Heart right ventricle (tissue), 16 donors: ENCODE results near the gene FBLN2. TPM values are rescaled to one million over a fixed set of nuclear protein-coding genes. Genes with fewer than 3 reads are reported as not detected.

Experiments used
- ATAC-seq, 8 donors: fragments of 200-7000 bp; cut with Tn5 transposase; one replicate each; pipeline ENCODE4 v1.9.1; 2020; ENCODE audit warnings: mild to moderate bottlenecking in 8 of 8, moderate library complexity in 8 of 8, moderate number of reproducible peaks in 1 of 8
- DNase-seq, 2 donors: peaks; one replicate each; pipeline ENCODE4 v3.0.0-alpha.2; 2020
- H3K27ac ChIP-seq, 10 donors: fragments of 200-600 bp; sonication (generic) in 2 of 10; one replicate each; pipeline versions ENCODE4 v1.5.0 to v1.8.0; 2020 to 2022; ENCODE audit warnings: mild to moderate bottlenecking in 3 of 10
- H3K27me3 ChIP-seq, 7 donors: fragments of 200-600 bp; one replicate each; pipeline ENCODE4 v1.8.0; 2021 to 2022; ENCODE audit warnings: mild to moderate bottlenecking in 2 of 7
- H3K36me3 ChIP-seq, 9 donors: fragments of 200-600 bp; sonication (generic) in 1 of 9; one replicate each; pipeline versions ENCODE4 v1.5.0 to v1.8.0; 2020 to 2022; ENCODE audit warnings: mild to moderate bottlenecking in 2 of 9
- H3K4me1 ChIP-seq, 9 donors: fragments of 200-600 bp; sonication (generic) in 1 of 9; one replicate each; pipeline versions ENCODE4 v1.5.0 to v1.8.0; 2020 to 2022; ENCODE audit warnings: mild to moderate bottlenecking in 4 of 9
- H3K4me3 ChIP-seq, 10 donors: fragments of 200-600 bp; sonication (generic) in 2 of 10; one replicate each; pipeline versions ENCODE4 v1.5.0 to v1.8.0; 2020 to 2022; ENCODE audit warnings: mild to moderate bottlenecking in 7 of 10, moderate library complexity in 2 of 10
- H3K9me3 ChIP-seq, 11 donors: fragments of 200-600 bp in 10 of 11; sonication (generic) in 2 of 11; one replicate each; pipeline versions ENCODE4 v1.5.0 to v1.8.0; 2013 to 2022; ENCODE audit warnings: mild to moderate bottlenecking in 2 of 11, control low read depth in 1 of 11, moderate library complexity in 1 of 11
- WGBS, 2 donors: extraction: QIAGEN DNeasy Blood & Tissue Kit; methylation state at CpG; one replicate each; pipeline ENCODE4 v1.1.7; 2013; ENCODE audit warnings: inconsistent platforms in 1 of 2; 5-methylcytosine and 5-hydroxymethylcytosine counted together
- intact Hi-C, 10 donors: fragments of 100-400 bp; cut with DNase I; formaldehyde crosslinking; loops; one replicate each; pipeline versions ENCODE4 v1.11.1 to v1.14.2; 2022
- polyA plus RNA-seq, 2 donors: library from polyadenylated mRNA; stranded (reverse); fragments of 200-250 nt; gene quantifications; one replicate each; pipeline ENCODE4 v1.2.3, GENCODE V29; 2013
- total RNA-seq, 10 donors: library from RNA; stranded (reverse); fragmentation: NEBNext Ultra II Directional in 3 of 10; extraction: Animal tissue kit (Norgen Biotek cat#: 25700) in 3 of 10; gene quantifications; one replicate each; pipeline versions ENCODE4 v1.2.1 to v1.2.4, GENCODE V29; 2021 to 2023
- TF ChIP-seq, protein P1 (sequence below), 9 donors: fragments of 200-600 bp; sonication (generic) in 2 of 9; IDR thresholded peaks; one replicate each; pipeline versions ENCODE4 v1.5.0 to v1.8.0; 2021 to 2022; ENCODE audit warnings: antibody characterized with exemption in 9 of 9, mild to moderate bottlenecking in 5 of 9, moderate library complexity in 1 of 9
- donor health status: Arrhythmogenic right ventricular cardiomyopathy.
- donor health status: ischemic (EF 13 %, LVEDD 7.1; RV severe dilation, severe dysfunction).
- donor health status: healthy with polysubstance abuse.
- donor health status: DM: no; HTN: yes; CAD: no.
- donor health status: DM: no; HTN: no; CAD: no.
- donor health status: ischemic (EF 25% LVEDD 6.9; RV normal size, moderate dysfunction).
- donor health status: ischemic (EF 25% LVEDD 5.7; RV mildly dilated, moderate dysfunction).
- donor health status: healthy.
- donor health status: DM: yes; HTN: yes; CAD: no.
- donor health status: Ischemic cardiomyopathy.
- donor health status: ischemic (EF 35%, LVEDD 5.7; RV mildly dilated, moderate dysfunction).
- donor health status: nonischemic (EF 11% LVEDD 7.7; RV severe dilation, severe dysfunction).
- donor health status: DM: yes; HTN: yes; CAD: no.
- donor health status: PGD.
- donor health status: ischemic (EF 29% LVEDD 5.4; RV normal size, mild dysfunction).
- donor health status: nonischemic (EF 23%, LVEDD 6.1; RV moderate dilation, normal function).

The FBLN2 gene
- total and polyA plus RNA-seq, 12 donors = 20.7 to 78.9 (median 47.0) TPM

DNA sequence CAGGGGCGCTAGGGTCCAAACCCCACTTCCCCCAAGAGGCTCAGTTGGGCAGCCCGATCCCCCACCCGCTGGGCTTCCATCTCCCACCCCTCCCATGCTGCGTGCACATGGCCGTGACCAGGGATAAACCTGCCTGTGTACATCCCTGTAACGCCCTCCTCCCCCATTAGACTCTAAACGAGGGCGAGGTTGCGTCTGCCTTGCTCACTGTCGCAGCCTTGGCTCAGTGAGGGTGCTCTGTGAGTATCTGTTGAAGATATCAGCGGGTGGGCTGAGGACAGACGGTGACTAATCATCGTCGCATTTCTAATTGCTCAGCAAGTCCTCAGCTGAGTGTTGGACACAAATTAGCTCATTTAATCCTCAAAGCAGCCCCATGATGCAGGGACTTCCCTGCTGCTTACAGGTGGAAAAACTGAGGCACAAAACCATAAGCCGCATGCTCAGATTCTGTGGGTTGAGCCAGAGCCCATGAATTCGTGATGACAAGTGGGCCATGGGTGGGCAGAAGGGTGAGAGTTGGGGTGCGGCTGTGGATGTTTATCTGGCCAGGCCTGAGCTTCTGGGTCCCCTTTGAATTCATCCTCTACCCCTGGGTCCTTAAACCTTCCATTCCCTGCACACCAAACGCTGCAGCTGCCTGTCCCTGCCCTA lies 26.0 kb downstream of the FBLN2 start:
- H3K4me1 ChIP-seq = peaks cover 6 to 46% (median 21%) of the 10 kb centered on the region in 9 donors
- WGBS, 2 donors = 69 to 74% methylated on average over 18 of the region's 18 CpGs
- H3K27ac ChIP-seq = peak overlapping the region in 4 of 10 donors; percentile 20 to 64 (median 36)
- intact Hi-C loops = no loop called here
- no peaks in the 10 kb centered on the region for H3K27me3 ChIP-seq
- ATAC-seq = peak in 5 of 8 donors; percentile 4 to 39 (median 22)
- TF ChIP-seq, protein P1, sequence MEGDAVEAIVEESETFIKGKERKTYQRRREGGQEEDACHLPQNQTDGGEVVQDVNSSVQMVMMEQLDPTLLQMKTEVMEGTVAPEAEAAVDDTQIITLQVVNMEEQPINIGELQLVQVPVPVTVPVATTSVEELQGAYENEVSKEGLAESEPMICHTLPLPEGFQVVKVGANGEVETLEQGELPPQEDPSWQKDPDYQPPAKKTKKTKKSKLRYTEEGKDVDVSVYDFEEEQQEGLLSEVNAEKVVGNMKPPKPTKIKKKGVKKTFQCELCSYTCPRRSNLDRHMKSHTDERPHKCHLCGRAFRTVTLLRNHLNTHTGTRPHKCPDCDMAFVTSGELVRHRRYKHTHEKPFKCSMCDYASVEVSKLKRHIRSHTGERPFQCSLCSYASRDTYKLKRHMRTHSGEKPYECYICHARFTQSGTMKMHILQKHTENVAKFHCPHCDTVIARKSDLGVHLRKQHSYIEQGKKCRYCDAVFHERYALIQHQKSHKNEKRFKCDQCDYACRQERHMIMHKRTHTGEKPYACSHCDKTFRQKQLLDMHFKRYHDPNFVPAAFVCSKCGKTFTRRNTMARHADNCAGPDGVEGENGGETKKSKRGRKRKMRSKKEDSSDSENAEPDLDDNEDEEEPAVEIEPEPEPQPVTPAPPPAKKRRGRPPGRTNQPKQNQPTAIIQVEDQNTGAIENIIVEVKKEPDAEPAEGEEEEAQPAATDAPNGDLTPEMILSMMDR (IDR thresholded peaks at IDR 0.05) = no peak
- DNase-seq = no peak
- peaks cover 0 to 22% (median 0%) of the 10 kb centered on the region in 9 donors for H3K36me3 ChIP-seq
- H3K9me3 ChIP-seq = no peaks in the 10 kb centered on the region
- H3K4me3 ChIP-seq = no peak overlapping the region

DNA sequence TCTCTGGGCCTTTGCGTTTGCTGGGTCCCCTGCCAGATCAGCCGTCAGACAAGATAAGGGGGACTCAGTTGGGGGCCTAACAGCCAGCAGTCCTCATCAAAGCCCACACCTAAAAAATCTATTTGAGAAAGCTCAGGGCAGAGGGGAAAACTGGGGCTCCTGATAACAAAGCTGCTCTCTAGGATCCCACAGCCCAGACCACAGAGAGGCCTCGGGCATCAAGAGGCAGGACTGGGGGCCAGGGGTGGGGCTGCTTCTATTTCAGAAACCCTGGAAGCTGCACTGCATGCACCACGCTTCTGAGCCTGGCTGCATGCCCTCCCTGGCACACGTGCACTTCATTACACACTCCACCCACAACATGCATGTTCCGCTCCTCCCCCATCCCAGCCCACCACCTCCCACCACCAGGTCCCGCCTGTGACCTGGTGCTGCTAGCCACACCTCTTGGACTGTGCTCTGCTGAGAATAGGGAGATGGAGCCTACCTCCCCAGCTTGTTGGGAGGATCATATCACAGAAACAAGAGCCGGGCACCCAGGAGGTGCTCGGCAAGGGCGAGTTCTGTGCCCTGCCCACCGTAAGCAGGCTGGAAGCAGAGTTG lies 26.6 kb downstream of the FBLN2 start:
- H3K27ac ChIP-seq = peak overlapping the region in 4 of 10 donors; percentile 20 to 64 (median 36)
- ATAC-seq = peak; percentile 27 to 75 (median 60)
- TF ChIP-seq, protein P1 (IDR thresholded peaks at IDR 0.05) = no peak
- DNase-seq = no peak
- 43 to 51% methylated on average over 11 of the region's 11 CpGs for WGBS, 2 donors
- H3K4me1 ChIP-seq = peaks cover 6 to 44% (median 21%) of the 10 kb centered on the region in 9 donors
- peaks cover 0 to 22% (median 0%) of the 10 kb centered on the region in 9 donors for H3K36me3 ChIP-seq
- H3K4me3 ChIP-seq = no peak overlapping the region
- intact Hi-C loops = no loop called here
- no peaks in the 10 kb centered on the region for H3K27me3 ChIP-seq
- H3K9me3 ChIP-seq = no peaks in the 10 kb centered on the region

DNA sequence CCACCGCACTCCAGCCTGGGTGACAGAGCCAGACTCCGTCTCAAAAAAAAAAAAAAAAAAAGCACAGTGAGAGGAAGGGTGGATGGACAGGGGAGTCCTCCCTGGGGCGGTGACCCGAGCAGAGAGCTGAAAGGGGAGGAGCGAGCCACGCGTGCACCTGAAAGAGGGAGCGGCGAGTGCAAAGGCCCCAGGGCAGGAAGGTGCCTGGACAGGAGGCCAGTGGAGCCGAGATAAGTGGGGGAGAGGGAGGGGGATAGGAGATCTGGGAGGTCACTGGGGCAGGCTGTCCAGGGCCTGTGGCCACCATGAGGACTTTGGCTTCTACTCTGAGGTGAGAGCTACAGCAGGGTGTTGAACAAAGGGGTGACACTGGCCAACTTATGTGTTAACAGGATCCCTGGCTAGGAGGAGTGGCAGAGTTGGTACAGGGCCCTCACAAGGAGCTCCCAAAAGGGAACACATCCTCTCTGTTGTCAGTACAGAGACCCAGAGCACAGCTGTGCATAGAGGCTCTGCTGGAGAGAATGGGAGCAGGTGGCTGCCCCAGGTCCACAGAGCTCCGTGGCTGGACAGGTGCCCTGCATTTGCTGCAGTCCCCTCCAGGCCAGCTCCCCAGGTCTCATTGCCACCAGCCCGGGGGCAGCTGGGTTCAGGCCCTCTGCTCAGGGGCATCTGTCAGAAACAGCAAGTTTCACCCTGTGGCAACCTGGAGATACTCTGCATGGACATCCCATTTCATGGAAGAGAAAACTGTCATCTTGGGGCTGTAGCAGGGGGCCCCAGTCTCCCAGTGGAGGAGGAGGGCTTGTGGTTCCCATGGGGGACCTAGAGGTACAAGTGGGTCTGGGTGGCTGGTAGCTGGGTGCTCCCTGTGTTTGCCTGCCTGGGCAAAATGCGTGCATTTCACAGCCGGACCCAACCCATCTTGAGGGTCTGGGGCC lies 28.5 kb downstream of the FBLN2 start:
- no peaks in the 10 kb centered on the region for H3K9me3 ChIP-seq
- no peak for DNase-seq
- peaks cover 0 to 3% (median 0%) of the 10 kb centered on the region in 7 donors for H3K27me3 ChIP-seq
- H3K4me1 ChIP-seq = peaks cover 9 to 42% (median 28%) of the 10 kb centered on the region in 9 donors
- no peak overlapping the region for H3K27ac ChIP-seq
- H3K36me3 ChIP-seq = peaks cover 0 to 9% (median 0%) of the 10 kb centered on the region in 9 donors
- peak in 1 of 8 donors; percentile 14 for ATAC-seq
- TF ChIP-seq, protein P1 (IDR thresholded peaks at IDR 0.05) = no peak
- WGBS, 2 donors = 90 to 95% methylated on average over 12 to 13 of the region's 14 CpGs
- intact Hi-C loops = no loop called here
- no peak overlapping the region for H3K4me3 ChIP-seq

DNA sequence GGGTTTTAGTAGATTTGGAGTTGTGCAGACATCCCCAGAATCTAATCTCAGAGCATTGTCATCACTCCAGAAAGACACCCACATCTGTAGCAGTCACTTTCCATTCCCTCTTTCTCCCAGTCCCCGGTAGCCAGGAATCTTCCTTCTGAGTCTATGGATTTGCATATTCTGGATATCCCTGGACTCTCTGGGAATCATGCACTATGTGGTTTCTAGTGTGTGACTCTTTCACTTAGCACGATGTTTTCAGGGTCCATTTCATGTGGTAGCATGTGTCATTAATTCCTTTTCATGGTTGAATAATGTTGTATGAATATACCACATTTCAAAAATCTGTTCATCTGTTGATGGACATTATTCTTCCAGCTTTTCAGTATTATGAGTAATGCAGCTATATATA lies 29.3 kb downstream of the FBLN2 start:
- 60 to 71% methylated on average over 2 of the region's 2 CpGs for WGBS, 2 donors
- H3K27ac ChIP-seq = no peak overlapping the region
- TF ChIP-seq, protein P1 (IDR thresholded peaks at IDR 0.05) = no peak
- intact Hi-C loops = no loop called here
- H3K4me1 ChIP-seq = peaks cover 9 to 42% (median 28%) of the 10 kb centered on the region in 9 donors
- H3K27me3 ChIP-seq = peaks cover 0 to 3% (median 0%) of the 10 kb centered on the region in 7 donors
- H3K4me3 ChIP-seq = no peak overlapping the region
- H3K9me3 ChIP-seq = no peaks in the 10 kb centered on the region
- H3K36me3 ChIP-seq = peaks cover 0 to 3% (median 0%) of the 10 kb centered on the region in 9 donors
- DNase-seq = no peak
- ATAC-seq = no peak
